ENCODE data around the gene ZSCAN21. TPM values are rescaled to one million over a fixed set of nuclear protein-coding genes. Genes with fewer than 3 reads are reported as not detected.

Gene ZSCAN21
- total and polyA plus RNA-seq, 4 experiments from 2014 or later = 2.5 to 10.6 (median 9.8) TPM

- peaks cover 7% of the 10 kb centered on the region for H3K4me1 ChIP-seq (ENCODE audit: insufficient read depth, low read length)
- no peaks in the 10 kb centered on the region for H3K9me3 ChIP-seq (ENCODE audit: control insufficient read depth in 1 of 2, low read length in 2 of 2)
- DNase-seq = no peak
- Mint-ChIP-seq H3K4me3 (peak overlapping the region in 3 of 8 donors; percentile 6 to 53 (median 48)), H3K36me3 (peaks cover 0 to 6% of the 10 kb centered on the region in 2 donors), H3K4me1 (peaks cover 8 to 21% (median 15%) of the 10 kb centered on the region in 4 donors), H3K27ac (peak overlapping the region in 2 of 7 donors; percentile 37 to 44), H3K27me3 (no peaks in the 10 kb centered on the region), H3K9me3 (peaks cover 0 to under 1% (median 0%) of the 10 kb centered on the region in 8 donors)
- ChIA-PET POLR2A (ENCODE audit: partially characterized antibody) (no interaction called here), CTCF (ENCODE audit: partially characterized antibody) (interaction anchor here (0.6 kb wide), 2 partner anchors 23 to 44 kb away, joined by 3 read pairs; no protein-coding TSS in a partner anchor)
- H3K4me3 ChIP-seq (ENCODE audit: low read length in 2 of 2) = no peak overlapping the region
- H3K27me3 ChIP-seq (ENCODE audit: insufficient read depth, low read length) = no peaks in the 10 kb centered on the region
- intact Hi-C loops (cut with micrococcal nuclease) = no loop called here
- H3K36me3 ChIP-seq (ENCODE audit: insufficient read depth, low read length) = no peaks in the 10 kb centered on the region
- no peak overlapping the region for H3K27ac ChIP-seq (ENCODE audit: low read depth, low read length)
Measured at GRCh38 chr7:100044718-100045117, 4.9 kb upstream of the ZSCAN21 start.

GRCh38 chr7:100048680-100049079 is 894 bp upstream of the ZSCAN21 start:
- Histone ChIP-seq H3K27me3 (ENCODE audit: insufficient read depth, low read length) (no peaks in the 10 kb centered on the region), H3K27ac (ENCODE audit: low read depth, low read length) (peak overlapping the region; percentile 83), H3K4me3 (ENCODE audit: low read length in 2 of 2) (peak overlapping the region in 1 of 2 donors; percentile 94), H3K4me1 (ENCODE audit: insufficient read depth, low read length) (peaks cover 13% of the 10 kb centered on the region), H3K36me3 (ENCODE audit: insufficient read depth, low read length) (no peaks in the 10 kb centered on the region), H3K9me3 (ENCODE audit: control insufficient read depth in 1 of 2, low read length in 2 of 2) (no peaks in the 10 kb centered on the region)
- peak overlapping the region; percentile 77 to 97 (median 92) for H3K4me3 Mint-ChIP-seq
- H3K27ac Mint-ChIP-seq = peak overlapping the region; percentile 90 to 98 (median 96)
- peaks cover 12 to 30% (median 19%) of the 10 kb centered on the region in 4 donors for H3K4me1 Mint-ChIP-seq
- CTCF ChIA-PET (ENCODE audit: partially characterized antibody) = interaction anchor here (1.4 kb wide), 1 partner anchor 85 kb away, joined by 4 read pairs; no protein-coding TSS in a partner anchor
- intact Hi-C loops (cut with micrococcal nuclease) = loop anchor here (1.0 to 2.0 kb wide), 4 partner anchors 33 to 78 kb away; partner anchors contain the start of genes MBLAC1 and ZNF3
- POLR2A ChIA-PET (ENCODE audit: partially characterized antibody) = interaction anchor here (1.8 to 3.3 kb wide), 4 partner anchors 34 to 129 kb away, joined by 6 to 23 read pairs (median 16); partner anchors contain the start of genes AP4M1, MCM7, TRIM4 and ZKSCAN1
- H3K36me3 Mint-ChIP-seq = peaks cover 3 to 9% of the 10 kb centered on the region in 2 donors
- no peaks in the 10 kb centered on the region for H3K27me3 Mint-ChIP-seq
- no peak for DNase-seq
- peaks cover 0 to 2% (median 0%) of the 10 kb centered on the region in 8 donors for H3K9me3 Mint-ChIP-seq

- Mint-ChIP-seq H3K4me1 (peaks cover 10 to 26% (median 18%) of the 10 kb centered on the region in 4 donors), H3K9me3 (peaks cover 0 to 2% (median 0%) of the 10 kb centered on the region in 8 donors), H3K27me3 (no peaks in the 10 kb centered on the region), H3K4me3 (peak overlapping the region in 7 of 8 donors; percentile 13 to 68 (median 60)), H3K36me3 (peaks cover 3 to 9% of the 10 kb centered on the region in 2 donors), H3K27ac (peak overlapping the region; percentile 18 to 77 (median 65))
- Histone ChIP-seq H3K4me3 (ENCODE audit: low read length in 2 of 2) (no peak overlapping the region), H3K27ac (ENCODE audit: low read depth, low read length) (no peak overlapping the region), H3K27me3 (ENCODE audit: insufficient read depth, low read length) (no peaks in the 10 kb centered on the region), H3K36me3 (ENCODE audit: insufficient read depth, low read length) (no peaks in the 10 kb centered on the region), H3K4me1 (ENCODE audit: insufficient read depth, low read length) (peaks cover 13% of the 10 kb centered on the region), H3K9me3 (ENCODE audit: control insufficient read depth in 1 of 2, low read length in 2 of 2) (no peaks in the 10 kb centered on the region)
- CTCF ChIA-PET (ENCODE audit: partially characterized antibody) = interaction anchor here (1.1 to 2.1 kb wide), 3 partner anchors 30 to 80 kb away, joined by 3 to 7 read pairs (median 3); no protein-coding TSS in a partner anchor
- intact Hi-C loops (cut with micrococcal nuclease) = no loop called here
- POLR2A ChIA-PET (ENCODE audit: partially characterized antibody) = no interaction called here
- no peak for DNase-seq
Measured at GRCh38 chr7:100051611-100052010, 2.0 kb downstream of the ZSCAN21 start.

- H3K4me3 ChIP-seq (ENCODE audit: low read length in 2 of 2) = no peak overlapping the region
- intact Hi-C loops (cut with micrococcal nuclease) = no loop called here
- H3K36me3 ChIP-seq (ENCODE audit: insufficient read depth, low read length) = peaks cover 12% of the 10 kb centered on the region
- Mint-ChIP-seq H3K9me3 (peaks cover 0 to 2% (median 0%) of the 10 kb centered on the region in 8 donors), H3K36me3 (peaks cover 7 to 21% of the 10 kb centered on the region in 2 donors), H3K4me3 (peak overlapping the region in 1 of 8 donors; percentile 49), H3K27ac (peak overlapping the region in 1 of 7 donors; percentile 47), H3K27me3 (no peaks in the 10 kb centered on the region), H3K4me1 (peaks cover 10 to 26% (median 18%) of the 10 kb centered on the region in 4 donors)
- no peaks in the 10 kb centered on the region for H3K27me3 ChIP-seq (ENCODE audit: insufficient read depth, low read length)
- H3K27ac ChIP-seq (ENCODE audit: low read depth, low read length) = no peak overlapping the region
- no peaks in the 10 kb centered on the region for H3K9me3 ChIP-seq (ENCODE audit: control insufficient read depth in 1 of 2, low read length in 2 of 2)
- CTCF ChIA-PET (ENCODE audit: partially characterized antibody) = interaction anchor here (0.8 to 2.1 kb wide), 6 partner anchors 8 to 77 kb away, joined by 3 to 7 read pairs (median 3); no protein-coding TSS in a partner anchor
- POLR2A ChIA-PET (ENCODE audit: partially characterized antibody) = no interaction called here
- peaks cover 13% of the 10 kb centered on the region for H3K4me1 ChIP-seq (ENCODE audit: insufficient read depth, low read length)
- peak in 4 of 5 donors; percentile 19 to 42 (median 34) for DNase-seq
Measured at GRCh38 chr7:100053215-100053614, 3.6 kb downstream of the ZSCAN21 start.

GRCh38 chr7:100057006-100057405 is 7.4 kb downstream of the ZSCAN21 start:
- H3K27ac ChIP-seq (ENCODE audit: low read depth, low read length) = no peak overlapping the region
- H3K36me3 Mint-ChIP-seq = peaks cover 12 to 31% of the 10 kb centered on the region in 2 donors
- ChIA-PET CTCF (ENCODE audit: partially characterized antibody) (no interaction called here), POLR2A (ENCODE audit: partially characterized antibody) (interaction anchor here (1.7 kb wide), 1 partner anchor 44 kb away, joined by 4 read pairs; the partner anchor contains the start of genes AP4M1 and MCM7)
- H3K27ac Mint-ChIP-seq = peak overlapping the region in 2 of 7 donors; percentile 12 to 25
- no peak overlapping the region for H3K4me3 ChIP-seq (ENCODE audit: low read length in 2 of 2)
- no peaks in the 10 kb centered on the region for H3K9me3 ChIP-seq (ENCODE audit: control insufficient read depth in 1 of 2, low read length in 2 of 2)
- no peaks in the 10 kb centered on the region for H3K27me3 ChIP-seq (ENCODE audit: insufficient read depth, low read length)
- H3K4me1 Mint-ChIP-seq = peaks cover 0 to 4% (median 2%) of the 10 kb centered on the region in 4 donors
- intact Hi-C loops (cut with micrococcal nuclease) = no loop called here
- DNase-seq = no peak
- H3K27me3 Mint-ChIP-seq = no peaks in the 10 kb centered on the region
- H3K4me1 ChIP-seq (ENCODE audit: insufficient read depth, low read length) = no peaks in the 10 kb centered on the region
- no peaks in the 10 kb centered on the region for H3K9me3 Mint-ChIP-seq
- H3K36me3 ChIP-seq (ENCODE audit: insufficient read depth, low read length) = peaks cover 30% of the 10 kb centered on the region
- no peak overlapping the region for H3K4me3 Mint-ChIP-seq

- Histone ChIP-seq H3K27me3 (ENCODE audit: insufficient read depth, low read length) (no peaks in the 10 kb centered on the region), H3K4me3 (ENCODE audit: low read length in 2 of 2) (no peak overlapping the region), H3K36me3 (ENCODE audit: insufficient read depth, low read length) (peaks cover 38% of the 10 kb centered on the region), H3K9me3 (ENCODE audit: control insufficient read depth in 1 of 2, low read length in 2 of 2) (no peaks in the 10 kb centered on the region), H3K27ac (ENCODE audit: low read depth, low read length) (no peak overlapping the region), H3K4me1 (ENCODE audit: insufficient read depth, low read length) (no peaks in the 10 kb centered on the region)
- DNase-seq = no peak
- Mint-ChIP-seq H3K36me3 (peaks cover 16 to 41% of the 10 kb centered on the region in 2 donors), H3K9me3 (no peaks in the 10 kb centered on the region), H3K27ac (no peak overlapping the region), H3K27me3 (no peaks in the 10 kb centered on the region), H3K4me3 (no peak overlapping the region), H3K4me1 (peaks cover 0 to 4% (median 0%) of the 10 kb centered on the region in 4 donors)
- POLR2A ChIA-PET (ENCODE audit: partially characterized antibody) = no interaction called here
- intact Hi-C loops (cut with micrococcal nuclease) = no loop called here
- CTCF ChIA-PET (ENCODE audit: partially characterized antibody) = interaction anchor here (1.6 to 2.1 kb wide), 2 partner anchors 9 to 146 kb away, joined by 3 to 5 read pairs; partner anchors contain the start of gene ZSCAN21
Measured at GRCh38 chr7:100059251-100059739, 9.7 kb downstream of the ZSCAN21 start.

- Mint-ChIP-seq H3K9me3 (peaks cover 0 to 1% (median 0%) of the 10 kb centered on the region in 8 donors), H3K27me3 (no peaks in the 10 kb centered on the region), H3K4me1 (peaks cover 0 to 4% (median 0%) of the 10 kb centered on the region in 4 donors), H3K36me3 (peaks cover 17 to 55% of the 10 kb centered on the region in 2 donors), H3K27ac (peak overlapping the region in 3 of 7 donors; percentile 4 to 79 (median 48)), H3K4me3 (no peak overlapping the region)
- Histone ChIP-seq H3K36me3 (ENCODE audit: insufficient read depth, low read length) (peaks cover 39% of the 10 kb centered on the region), H3K4me1 (ENCODE audit: insufficient read depth, low read length) (no peaks in the 10 kb centered on the region), H3K4me3 (ENCODE audit: low read length in 2 of 2) (no peak overlapping the region), H3K27me3 (ENCODE audit: insufficient read depth, low read length) (no peaks in the 10 kb centered on the region), H3K9me3 (ENCODE audit: control insufficient read depth in 1 of 2, low read length in 2 of 2) (no peaks in the 10 kb centered on the region), H3K27ac (ENCODE audit: low read depth, low read length) (no peak overlapping the region)
- intact Hi-C loops (cut with micrococcal nuclease) = no loop called here
- ChIA-PET CTCF (ENCODE audit: partially characterized antibody) (interaction anchor here (1.0 kb wide), 1 partner anchor 9 kb away, joined by 3 read pairs; no protein-coding TSS in a partner anchor), POLR2A (ENCODE audit: partially characterized antibody) (no interaction called here)
- no peak for DNase-seq
Measured at GRCh38 chr7:100061518-100062193, 12.1 kb downstream of the ZSCAN21 start.

All from CD4-positive, alpha-beta memory T cell (primary cell).